T-helper 2 cell treated with Interferon-gamma antibody and Interleukin-4, amounts not matched to agents 5 μg/mL and 100 μg/mL, for 36 hours (primary cell): ENCODE measurements around the gene SDK1.

ENCODE experiments used
- DNase-seq: peaks from one replicate; pipeline ENCODE4 v3.0.0; 2021; ENCODE audit warnings: low spot score
- H3K27ac Mint-ChIP-seq: one replicate; pipeline ENCODE4 v1.8.0; 2021; ENCODE audit warnings: mild to moderate bottlenecking, mixed read lengths
- H3K27me3 Mint-ChIP-seq: one replicate; pipeline ENCODE4 v1.8.0; 2021; ENCODE audit warnings: low read depth, mixed read lengths
- H3K36me3 Mint-ChIP-seq: one replicate; pipeline ENCODE4 v1.8.0; 2021; ENCODE audit warnings: low read depth, mixed read lengths
- H3K4me1 Mint-ChIP-seq: one replicate; pipeline ENCODE4 v1.8.0; 2021; ENCODE audit warnings: low read depth, mixed read lengths
- H3K4me3 Mint-ChIP-seq: one replicate; pipeline ENCODE4 v1.8.0; 2022; ENCODE audit warnings: mild to moderate bottlenecking, moderate library complexity, mixed read lengths
- H3K9me3 Mint-ChIP-seq: one replicate; pipeline ENCODE4 v1.8.0; 2021; ENCODE audit warnings: mixed read lengths

SDK1 gene

DNA sequence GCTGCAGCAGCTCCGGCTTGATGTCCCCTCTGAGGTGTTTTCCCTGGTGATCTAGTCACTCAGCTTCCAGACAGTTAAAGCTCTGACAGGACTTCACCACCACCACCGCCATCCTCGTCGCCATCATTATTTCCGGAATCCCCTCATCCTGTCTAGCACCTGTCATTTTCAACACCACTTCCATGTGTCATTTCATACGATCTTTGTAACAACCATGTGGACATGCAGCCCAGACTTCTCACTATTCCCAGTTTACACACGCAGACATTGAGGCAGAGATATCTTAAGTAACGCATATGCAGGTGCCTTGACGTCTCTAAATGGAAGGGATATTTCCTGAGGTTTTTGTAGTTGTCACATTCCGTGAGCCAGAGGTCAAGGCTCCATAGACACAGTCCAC is 850.5 kb downstream of the SDK1 start:
- no peaks in the 10 kb centered on the region for H3K27me3 Mint-ChIP-seq
- no peaks in the 10 kb centered on the region for H3K4me1 Mint-ChIP-seq
- DNase-seq: no peak
- no peak overlapping the region for H3K27ac Mint-ChIP-seq
- no peaks in the 10 kb centered on the region for H3K36me3 Mint-ChIP-seq
- H3K9me3 Mint-ChIP-seq: no peaks in the 10 kb centered on the region
- H3K4me3 Mint-ChIP-seq: no peak overlapping the region

DNA sequence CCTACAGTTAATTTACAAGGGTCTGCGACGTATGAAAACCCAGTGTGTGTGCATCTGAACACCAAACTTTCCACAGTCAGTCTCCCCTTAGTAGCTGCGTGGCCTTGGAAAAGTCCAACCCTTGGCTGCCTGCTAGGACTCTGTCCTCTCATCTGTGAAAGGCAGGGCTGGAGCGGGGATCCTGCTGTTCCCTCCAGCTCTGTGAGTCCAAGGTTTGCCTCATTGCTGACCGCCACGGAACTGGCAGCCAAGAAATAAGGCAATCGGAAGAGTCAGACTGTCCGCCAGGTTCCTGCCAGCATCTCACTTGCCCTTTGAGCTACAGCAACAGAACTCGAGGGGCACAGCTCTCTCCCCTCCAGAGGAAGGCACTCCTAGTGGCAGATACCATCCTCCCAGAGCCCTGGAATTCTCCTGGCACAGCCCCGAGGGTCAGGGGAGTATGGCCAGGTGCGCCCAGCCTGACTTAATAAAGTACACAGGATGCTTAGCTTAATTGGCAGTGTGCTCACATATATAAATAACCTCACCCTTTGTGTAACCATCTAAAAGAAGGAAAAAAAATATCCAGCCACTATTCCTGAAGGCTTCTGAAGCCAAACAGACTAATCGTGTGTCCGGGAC is 851.0 kb downstream of the SDK1 start:
- H3K4me1 Mint-ChIP-seq: no peaks in the 10 kb centered on the region

DNA sequence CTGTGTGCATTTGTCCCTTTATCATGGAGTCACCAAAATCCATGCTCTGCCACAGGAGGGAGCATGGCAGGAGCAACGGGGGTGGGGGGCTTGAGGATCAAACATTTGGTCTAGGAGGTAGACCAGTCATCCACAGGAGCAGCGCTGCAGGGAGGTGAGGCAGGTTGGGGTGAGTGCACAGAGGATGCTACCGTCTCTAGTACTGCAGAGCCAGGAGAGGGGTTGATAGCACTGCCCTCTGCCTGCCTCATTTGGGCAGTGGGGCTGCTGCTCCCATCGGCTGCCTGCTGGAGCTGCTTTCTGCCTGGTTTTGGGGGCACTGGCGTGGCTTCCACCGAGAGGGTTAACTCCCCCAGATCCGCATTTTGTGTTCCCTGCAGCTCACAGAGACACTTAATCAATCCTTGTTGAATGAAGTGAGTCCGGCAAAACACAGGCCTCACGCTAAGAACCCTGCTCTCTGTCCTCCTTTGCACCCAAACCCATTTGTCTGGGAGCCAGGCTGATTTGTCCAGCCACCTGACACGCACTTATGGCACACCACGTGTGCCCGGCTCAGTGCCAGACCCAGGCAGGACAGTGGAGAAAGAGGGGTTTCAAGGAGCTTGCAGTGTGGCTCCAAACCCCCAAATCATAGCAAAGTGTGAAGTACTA is 854.0 kb downstream of the SDK1 start:
- Mint-ChIP-seq H3K4me1 (no peaks in the 10 kb centered on the region), H3K36me3 (no peaks in the 10 kb centered on the region), H3K27ac (no peak overlapping the region), H3K9me3 (no peaks in the 10 kb centered on the region), H3K4me3 (no peak overlapping the region), H3K27me3 (no peaks in the 10 kb centered on the region)
- DNase-seq: no peak

More for the DNA sequence above, 851.0 kb downstream of the SDK1 start:
- no peak overlapping the region for H3K27ac Mint-ChIP-seq
- no peaks in the 10 kb centered on the region for H3K36me3 Mint-ChIP-seq
- no peak for DNase-seq
- H3K4me3 Mint-ChIP-seq: no peak overlapping the region
- H3K27me3 Mint-ChIP-seq: no peaks in the 10 kb centered on the region
- no peaks in the 10 kb centered on the region for H3K9me3 Mint-ChIP-seq

DNA sequence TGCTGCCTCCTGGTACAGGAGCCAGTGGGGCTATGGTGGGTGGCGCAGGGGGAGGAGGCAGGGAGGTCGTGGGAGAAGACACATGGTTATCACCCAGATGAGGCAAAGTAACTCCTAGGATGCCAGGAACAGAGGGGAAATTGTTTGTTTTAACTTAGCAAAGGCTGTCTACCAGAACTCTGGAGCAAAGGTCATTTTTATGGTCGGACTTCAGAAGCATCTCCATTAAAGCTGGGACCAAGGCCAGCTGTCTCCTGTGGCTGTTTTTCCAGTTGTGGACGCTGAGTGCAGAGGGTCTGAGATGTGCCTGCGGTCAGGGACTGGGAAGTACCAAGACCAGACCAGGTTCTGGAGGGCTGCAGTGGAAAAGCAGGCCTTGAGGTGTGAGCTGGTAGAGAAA is 855.1 kb downstream of the SDK1 start:
- no peaks in the 10 kb centered on the region for H3K4me1 Mint-ChIP-seq
- no peaks in the 10 kb centered on the region for H3K27me3 Mint-ChIP-seq
- no peak for DNase-seq

DNA sequence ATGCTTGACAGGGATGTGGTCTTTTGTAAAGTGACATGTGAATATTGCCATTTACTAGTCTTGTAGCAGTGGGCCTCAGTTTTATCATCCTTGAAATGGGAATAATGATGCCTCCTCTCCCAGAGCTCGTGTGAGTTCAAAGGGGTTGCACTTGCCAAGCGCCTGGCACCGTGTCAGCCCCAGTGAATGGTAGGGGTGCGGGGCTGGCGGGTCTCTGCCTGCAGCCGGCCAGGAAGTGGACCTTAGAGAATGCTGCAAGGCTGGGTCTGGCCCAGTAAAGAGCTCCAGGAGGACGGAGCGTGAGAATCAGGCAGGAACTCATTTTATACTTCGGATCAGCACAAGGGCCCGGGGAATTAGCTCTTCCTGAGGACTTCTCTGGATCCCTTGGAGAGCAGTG is 856.6 kb downstream of the SDK1 start:
- Mint-ChIP-seq H3K27ac (no peak overlapping the region), H3K9me3 (no peaks in the 10 kb centered on the region), H3K4me3 (no peak overlapping the region), H3K4me1 (no peaks in the 10 kb centered on the region), H3K36me3 (no peaks in the 10 kb centered on the region), H3K27me3 (no peaks in the 10 kb centered on the region)
- no peak for DNase-seq

More for the DNA sequence above, 855.1 kb downstream of the SDK1 start:
- H3K4me3 Mint-ChIP-seq: no peak overlapping the region
- no peaks in the 10 kb centered on the region for H3K9me3 Mint-ChIP-seq
- no peak overlapping the region for H3K27ac Mint-ChIP-seq
- no peaks in the 10 kb centered on the region for H3K36me3 Mint-ChIP-seq

DNA sequence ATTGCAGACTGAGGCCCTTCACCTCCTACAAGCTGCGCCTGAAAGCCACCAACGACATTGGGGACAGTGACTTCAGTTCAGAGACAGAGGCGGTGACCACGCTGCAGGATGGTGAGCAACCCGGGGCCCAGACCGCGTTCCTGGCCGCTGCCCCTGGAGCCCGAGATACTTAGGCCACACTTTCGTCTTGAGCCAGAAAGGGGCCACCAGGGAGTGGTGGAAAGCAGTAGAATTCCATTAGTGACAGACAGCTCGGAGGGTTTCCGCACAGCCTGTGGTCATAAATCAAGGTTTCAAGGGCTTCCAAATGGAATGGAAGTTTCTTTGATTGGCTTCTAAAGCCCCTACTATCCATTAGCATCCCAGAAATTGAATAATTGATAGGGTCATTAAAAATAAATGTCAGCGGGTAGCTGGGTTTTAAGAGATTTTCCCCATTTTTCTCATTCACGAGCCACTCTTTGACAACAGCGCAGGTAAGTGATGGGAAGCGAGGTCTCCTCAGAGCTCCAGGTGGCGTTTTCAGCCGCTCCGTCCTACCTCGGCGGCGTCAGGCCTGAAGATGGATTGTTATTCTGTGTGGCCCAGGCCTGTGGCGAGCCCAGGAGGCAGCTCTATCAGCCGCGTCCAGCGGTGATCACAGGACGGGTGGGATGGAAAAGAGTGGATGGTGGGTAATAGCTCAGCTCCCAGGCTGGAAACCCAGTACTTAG is 857.5 kb downstream of the SDK1 start:
- no peak for DNase-seq
- H3K36me3 Mint-ChIP-seq: no peaks in the 10 kb centered on the region
- no peaks in the 10 kb centered on the region for H3K4me1 Mint-ChIP-seq
- H3K27me3 Mint-ChIP-seq: no peaks in the 10 kb centered on the region
- H3K9me3 Mint-ChIP-seq: no peaks in the 10 kb centered on the region
- H3K4me3 Mint-ChIP-seq: no peak overlapping the region
- no peak overlapping the region for H3K27ac Mint-ChIP-seq

DNA sequence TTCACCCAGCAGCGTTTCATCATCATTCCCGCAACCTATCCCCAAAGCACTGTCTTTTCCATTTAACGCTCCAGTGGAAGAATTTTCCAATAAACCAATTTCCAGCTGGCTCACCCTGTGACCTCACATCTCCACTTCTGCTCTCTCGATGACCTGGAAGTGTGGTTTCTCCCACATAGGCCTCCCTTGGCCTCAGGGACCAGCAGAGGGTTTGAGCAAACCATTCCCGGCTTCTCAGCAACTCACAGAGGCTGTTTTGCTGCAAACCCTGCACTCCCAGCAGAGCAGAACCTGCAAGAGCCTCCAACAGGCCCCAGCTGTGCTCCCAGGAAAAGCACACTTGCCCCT is 858.1 kb downstream of the SDK1 start:
- H3K36me3 Mint-ChIP-seq: no peaks in the 10 kb centered on the region
- H3K27ac Mint-ChIP-seq: no peak overlapping the region
- DNase-seq: no peak
- H3K4me1 Mint-ChIP-seq: no peaks in the 10 kb centered on the region
- H3K27me3 Mint-ChIP-seq: no peaks in the 10 kb centered on the region
- no peak overlapping the region for H3K4me3 Mint-ChIP-seq
- H3K9me3 Mint-ChIP-seq: no peaks in the 10 kb centered on the region

DNA sequence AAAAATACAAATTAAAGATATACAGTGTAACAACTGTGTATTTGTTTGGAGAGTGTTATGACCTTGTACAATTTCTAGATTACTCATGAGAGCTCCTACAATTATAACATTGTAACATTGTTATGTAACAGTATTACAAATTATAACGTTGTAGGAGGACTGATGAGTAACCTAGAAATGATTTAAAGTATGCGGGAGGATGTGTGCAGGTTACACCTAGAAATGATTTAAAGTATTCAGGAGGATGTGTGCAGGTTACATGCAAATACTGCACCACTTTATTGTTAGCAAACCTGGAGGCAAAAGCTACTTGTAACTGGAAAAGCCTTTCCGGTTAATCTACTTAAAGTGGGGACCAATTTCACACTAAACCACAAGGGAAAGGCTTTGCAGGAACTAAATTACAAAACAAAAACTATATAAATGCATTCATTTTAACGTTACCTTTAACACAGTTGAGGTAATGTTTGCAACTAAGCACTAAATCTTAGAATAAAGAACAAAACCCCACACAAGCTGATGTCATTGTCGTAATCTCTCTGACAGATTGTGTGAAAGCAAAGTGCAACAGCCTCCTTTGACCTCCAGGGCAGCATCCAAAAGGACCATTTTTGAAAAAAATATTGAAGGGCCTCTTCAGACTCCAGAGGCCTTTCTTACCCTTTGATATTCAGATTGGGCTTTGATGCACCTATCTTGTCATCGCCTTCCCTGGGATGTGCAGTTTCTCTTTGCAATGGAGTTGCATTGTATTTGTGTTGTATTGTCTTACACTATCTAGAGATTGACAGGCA is 858.9 kb downstream of the SDK1 start:
- H3K27me3 Mint-ChIP-seq: no peaks in the 10 kb centered on the region
- DNase-seq: no peak
- H3K27ac Mint-ChIP-seq: no peak overlapping the region
- H3K9me3 Mint-ChIP-seq: no peaks in the 10 kb centered on the region
- no peak overlapping the region for H3K4me3 Mint-ChIP-seq
- no peaks in the 10 kb centered on the region for H3K36me3 Mint-ChIP-seq
- H3K4me1 Mint-ChIP-seq: no peaks in the 10 kb centered on the region

DNA sequence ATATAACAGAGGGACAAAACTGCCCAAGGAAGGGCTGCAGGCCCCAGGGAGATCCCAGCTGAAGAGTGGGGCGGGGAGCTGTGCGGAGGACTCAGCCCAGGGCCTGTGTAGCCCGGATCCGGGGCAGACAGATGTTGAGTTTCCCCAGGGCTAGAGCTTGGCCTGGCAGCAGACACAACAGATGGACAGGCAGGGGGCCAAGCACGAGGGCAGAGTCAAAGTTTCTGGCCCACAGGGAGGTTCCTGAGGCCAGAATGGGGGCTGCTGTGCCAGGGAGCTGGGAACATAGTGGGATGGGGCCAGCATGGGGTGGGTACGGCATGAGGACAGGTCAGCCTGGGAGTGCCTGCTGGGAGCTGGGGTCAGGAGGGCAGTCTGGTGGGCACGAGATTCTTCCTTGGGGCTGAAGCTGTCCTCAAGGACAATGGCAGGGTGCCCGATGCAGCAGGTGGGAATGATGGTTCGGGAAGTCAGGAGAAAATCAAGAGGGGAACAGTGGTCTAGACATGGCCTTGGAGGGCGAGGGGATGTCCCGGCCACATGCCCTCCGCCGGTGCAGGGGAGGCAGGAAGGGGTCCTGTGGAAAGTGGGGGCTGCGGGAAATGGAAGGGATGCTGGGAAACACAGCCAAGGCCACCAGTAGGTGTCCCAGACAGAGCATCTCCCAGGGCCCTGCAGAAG is 862.0 kb downstream of the SDK1 start:
- H3K4me1 Mint-ChIP-seq: no peaks in the 10 kb centered on the region
- H3K9me3 Mint-ChIP-seq: no peaks in the 10 kb centered on the region
- no peak overlapping the region for H3K27ac Mint-ChIP-seq
- H3K36me3 Mint-ChIP-seq: no peaks in the 10 kb centered on the region
- no peak overlapping the region for H3K4me3 Mint-ChIP-seq
- no peaks in the 10 kb centered on the region for H3K27me3 Mint-ChIP-seq
- no peak for DNase-seq

DNA sequence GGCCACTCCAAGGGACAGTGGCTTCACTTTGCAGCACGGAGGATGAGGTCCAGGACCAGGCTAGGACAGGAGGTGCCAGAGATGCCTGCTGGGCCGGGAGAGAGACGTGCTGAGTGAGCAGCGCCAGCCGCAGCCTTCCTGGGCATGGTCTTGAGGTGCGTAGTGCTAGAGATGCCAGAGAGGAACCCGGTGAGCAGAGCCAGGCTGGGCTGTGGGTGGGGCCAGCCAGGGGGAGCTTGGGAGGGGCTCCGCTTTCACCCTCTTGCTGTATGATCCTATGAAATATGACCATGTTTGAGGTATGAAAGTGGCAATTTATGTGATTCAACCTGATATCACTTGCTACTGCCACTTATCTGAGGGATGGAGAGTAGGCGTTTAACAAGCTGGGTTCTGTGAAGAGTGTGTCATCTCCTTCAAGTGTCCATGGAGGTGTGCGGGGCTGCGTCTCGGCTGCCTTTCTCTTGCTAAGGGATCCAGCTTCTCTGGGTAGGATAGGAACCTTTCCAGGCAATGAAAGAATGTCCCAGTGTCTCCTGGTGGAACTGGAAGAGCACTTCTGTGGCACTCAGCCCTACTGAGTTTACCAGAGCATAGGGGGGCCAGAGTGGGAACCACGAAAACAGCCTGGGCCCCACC is 862.6 kb downstream of the SDK1 start:
- Mint-ChIP-seq H3K4me1 (no peaks in the 10 kb centered on the region), H3K36me3 (no peaks in the 10 kb centered on the region), H3K9me3 (no peaks in the 10 kb centered on the region), H3K4me3 (no peak overlapping the region), H3K27ac (no peak overlapping the region), H3K27me3 (no peaks in the 10 kb centered on the region)
- DNase-seq: no peak

DNA sequence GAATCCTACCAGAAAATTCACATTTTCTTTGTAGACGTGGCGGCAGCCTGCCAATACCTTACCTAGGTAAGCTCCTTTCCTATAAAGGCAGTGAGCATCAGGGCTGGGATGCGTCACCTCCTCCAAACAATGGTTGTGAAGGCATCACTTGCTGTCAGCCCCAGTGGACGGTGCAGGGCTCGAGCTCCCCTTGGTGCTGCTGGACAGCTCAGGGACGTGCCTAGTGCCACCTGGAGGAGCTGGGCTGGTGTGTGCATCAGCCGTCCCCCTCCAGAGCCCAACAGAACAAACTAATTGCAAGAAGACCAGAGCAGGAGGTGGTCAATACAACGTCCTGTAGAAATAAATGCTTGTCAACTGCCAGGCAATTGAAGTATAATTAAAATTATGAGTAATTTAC is 863.5 kb downstream of the SDK1 start:
- H3K9me3 Mint-ChIP-seq: no peaks in the 10 kb centered on the region
- no peak overlapping the region for H3K27ac Mint-ChIP-seq
- H3K27me3 Mint-ChIP-seq: no peaks in the 10 kb centered on the region
- no peaks in the 10 kb centered on the region for H3K36me3 Mint-ChIP-seq
- no peaks in the 10 kb centered on the region for H3K4me1 Mint-ChIP-seq
- H3K4me3 Mint-ChIP-seq: no peak overlapping the region
- DNase-seq: no peak

DNA sequence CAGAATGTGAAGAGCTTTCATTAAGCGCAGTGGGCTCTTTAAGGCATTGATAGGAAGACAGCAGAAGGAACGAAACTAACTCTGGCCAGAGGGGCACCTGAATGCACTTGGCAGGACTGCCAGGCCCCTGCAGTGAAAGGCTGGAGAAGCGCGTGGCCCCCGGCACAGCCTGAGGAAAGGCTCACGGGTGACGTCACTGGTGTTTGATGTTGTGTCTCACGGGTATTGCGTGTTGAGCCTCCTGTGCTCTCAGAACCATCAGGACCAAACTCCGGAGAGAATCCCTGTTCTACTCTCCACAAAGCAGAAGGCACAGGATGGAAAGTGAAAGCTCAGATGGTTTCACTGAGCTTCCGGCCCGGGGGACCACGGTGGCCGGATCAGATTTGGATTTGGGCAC is 865.3 kb downstream of the SDK1 start:
- H3K36me3 Mint-ChIP-seq: no peaks in the 10 kb centered on the region
- no peak overlapping the region for H3K27ac Mint-ChIP-seq
- H3K4me3 Mint-ChIP-seq: no peak overlapping the region
- H3K27me3 Mint-ChIP-seq: no peaks in the 10 kb centered on the region
- H3K4me1 Mint-ChIP-seq: no peaks in the 10 kb centered on the region
- no peak for DNase-seq
- no peaks in the 10 kb centered on the region for H3K9me3 Mint-ChIP-seq

DNA sequence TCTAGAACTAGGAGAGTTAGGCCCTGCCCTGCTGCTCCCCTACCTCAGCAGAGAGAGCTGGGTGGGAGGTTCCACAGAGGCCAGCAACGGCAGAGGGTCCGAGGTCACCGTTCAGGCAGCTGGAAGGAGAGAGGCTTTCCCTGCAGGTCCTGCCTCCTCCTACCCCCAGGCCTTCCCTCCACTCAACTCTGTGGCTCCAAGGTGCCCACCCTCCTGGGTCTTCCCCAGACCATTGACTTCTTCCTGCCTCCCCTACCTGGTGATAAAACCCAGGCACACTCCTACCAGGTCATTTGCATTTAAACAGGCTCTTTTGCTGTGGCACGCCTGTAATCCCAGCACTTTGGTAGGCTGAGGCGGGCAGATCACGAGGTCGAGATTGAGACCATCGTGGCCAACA is 865.8 kb downstream of the SDK1 start:
- Mint-ChIP-seq H3K4me1 (no peaks in the 10 kb centered on the region), H3K9me3 (no peaks in the 10 kb centered on the region), H3K27ac (no peak overlapping the region)

More for the DNA sequence above, 865.8 kb downstream of the SDK1 start:
- no peak overlapping the region for H3K4me3 Mint-ChIP-seq
- DNase-seq: no peak
- H3K36me3 Mint-ChIP-seq: no peaks in the 10 kb centered on the region
- no peaks in the 10 kb centered on the region for H3K27me3 Mint-ChIP-seq
